G401 (cell line): ENCODE data around the gene EIF4E. TPM values are rescaled to one million over a fixed set of nuclear protein-coding genes. Genes with fewer than 3 reads are reported as not detected.

Experiments
- DNase-seq: peaks from one replicate; pipeline ENCODE4 v3.0.0-alpha.2; 2015; ENCODE audit warnings: low spot score
- in situ Hi-C: cut with HindIII; loops from 2 replicates; pipeline ENCODE4 v1.10.0; 2016; ENCODE audit warnings: low sequenced_read_pairs, mixed read lengths
- total RNA-seq: library from RNA; depleted of rRNA; stranded (reverse); fragments of >200 nt; shearing (Covaris generic); gene quantifications from 2 replicates; pipeline ENCODE4 v1.2.3, GENCODE V29; 2014; rRNA removed

Gene EIF4E
- 186 and 308 TPM in 2 replicates for total RNA-seq

GRCh38 chr4:98928505-98929340 lies at the start of gene EIF4E:
TSS of gene EIF4E (minus strand) at chr4:98929133. CDS start at chr4:98929112, 21 bp downstream.
- in situ Hi-C loops, result no loop called here
- peak; percentile 98 for DNase-seq

GRCh38 chr4:98977557-98977956 lies 48.6 kb upstream of the EIF4E start:
- in situ Hi-C loops, result no loop called here
- no peak for DNase-seq

- DNase-seq, result no peak
- in situ Hi-C loops, result no loop called here
These were observed 47.8 kb upstream of the EIF4E start for GRCh38 chr4:98976716-98977115.

GRCh38 chr4:98969878-98970785 lies 41.2 kb upstream of the EIF4E start:
- no peak for DNase-seq
- in situ Hi-C loops, result no loop called here

- no peak for DNase-seq
- in situ Hi-C loops, result no loop called here
These were observed 38.9 kb upstream of the EIF4E start for GRCh38 chr4:98967786-98968329.

- no peak for DNase-seq
- in situ Hi-C loops, result no loop called here
These were observed 38.0 kb upstream of the EIF4E start for GRCh38 chr4:98966926-98967325.

GRCh38 chr4:98963538-98964433 lies 34.9 kb upstream of the EIF4E start:
- DNase-seq, result no peak
- in situ Hi-C loops, result no loop called here

GRCh38 chr4:98961770-98962169 lies 32.8 kb upstream of the EIF4E start:
- DNase-seq, result no peak
- in situ Hi-C loops, result no loop called here

- no peak for DNase-seq
These were observed 30.5 kb upstream of the EIF4E start for GRCh38 chr4:98959411-98959810.

GRCh38 chr4:98958065-98958464 lies 29.1 kb upstream of the EIF4E start:
- in situ Hi-C loops, result no loop called here
- DNase-seq, result no peak

More at GRCh38 chr4:98959411-98959810, 30.5 kb upstream of the EIF4E start:
- in situ Hi-C loops, result no loop called here

- DNase-seq, result no peak
These were observed 26.3 kb upstream of the EIF4E start for GRCh38 chr4:98955229-98955628.

GRCh38 chr4:98951710-98952109 lies 22.8 kb upstream of the EIF4E start:
- in situ Hi-C loops, result no loop called here
- DNase-seq, result no peak

More at GRCh38 chr4:98955229-98955628, 26.3 kb upstream of the EIF4E start:
- in situ Hi-C loops, result no loop called here

- no peak for DNase-seq
- in situ Hi-C loops, result no loop called here
These were observed 22.0 kb upstream of the EIF4E start for GRCh38 chr4:98950925-98951324.

- no peak for DNase-seq
- in situ Hi-C loops, result no loop called here
These were observed 17.4 kb upstream of the EIF4E start for GRCh38 chr4:98946359-98946758.

GRCh38 chr4:98945297-98945850 lies 16.4 kb upstream of the EIF4E start:
- no peak for DNase-seq
- in situ Hi-C loops, result no loop called here

GRCh38 chr4:98939892-98940298 lies 11.0 kb upstream of the EIF4E start:
- in situ Hi-C loops, result no loop called here
- peak; percentile 74 for DNase-seq

- in situ Hi-C loops, result no loop called here
- DNase-seq, result no peak
These were observed 10.5 kb upstream of the EIF4E start for GRCh38 chr4:98939438-98939837.

- DNase-seq, result no peak
- in situ Hi-C loops, result no loop called here
These were observed 9.2 kb upstream of the EIF4E start for GRCh38 chr4:98937986-98938720.
